GM20000 (cell line): ENCODE data around the gene IFIT1B.
A peak's percentile ranks its signal among the peaks of the same experiment; 100 is the strongest.

Experiments used
- DNase-seq: peaks from one replicate; pipeline ENCODE4 v3.0.0; 2012; ENCODE audit warnings: low spot score
- TF ChIP-seq, protein P1 (sequence below): IDR thresholded peaks from 2 replicates; pipeline ENCODE4 v1.5.1; 2012; ENCODE audit warnings: mild to moderate bottlenecking, control low read depth; ENCODE audit errors: extremely low read depth, missing control alignments

The IFIT1B gene

DNA sequence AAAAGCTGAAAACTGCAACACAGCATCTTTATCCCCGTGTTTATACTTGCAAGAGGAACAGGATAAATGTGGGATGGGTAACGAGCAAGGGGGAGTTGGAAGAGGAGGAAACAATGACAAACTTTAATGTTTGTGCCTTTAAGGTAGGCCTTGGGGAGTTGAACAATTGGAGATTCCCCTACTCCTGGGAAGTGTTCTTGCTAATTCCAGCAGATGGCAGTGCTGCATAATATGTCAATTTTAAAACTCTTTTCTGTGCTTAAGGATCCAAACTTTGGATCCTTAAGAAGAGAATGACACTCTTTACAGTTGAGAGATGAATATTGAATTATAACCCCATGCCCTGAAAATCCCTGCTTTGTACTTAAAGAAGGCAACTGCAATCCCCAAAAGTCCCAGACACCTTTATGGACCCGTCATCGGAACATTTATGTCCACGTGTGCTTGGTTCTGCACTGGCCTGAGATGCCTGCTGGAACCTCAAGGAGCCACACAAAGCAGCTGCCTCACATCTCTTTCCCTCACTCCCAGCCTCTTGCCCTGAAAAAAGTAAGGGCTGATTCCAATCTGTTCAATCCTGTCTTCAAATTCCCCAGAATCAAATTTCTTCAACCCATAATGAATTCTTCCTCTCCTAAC is 48.5 kb downstream of the IFIT1B start:
- peak; percentile 57 for DNase-seq
- TF ChIP-seq, protein P1, sequence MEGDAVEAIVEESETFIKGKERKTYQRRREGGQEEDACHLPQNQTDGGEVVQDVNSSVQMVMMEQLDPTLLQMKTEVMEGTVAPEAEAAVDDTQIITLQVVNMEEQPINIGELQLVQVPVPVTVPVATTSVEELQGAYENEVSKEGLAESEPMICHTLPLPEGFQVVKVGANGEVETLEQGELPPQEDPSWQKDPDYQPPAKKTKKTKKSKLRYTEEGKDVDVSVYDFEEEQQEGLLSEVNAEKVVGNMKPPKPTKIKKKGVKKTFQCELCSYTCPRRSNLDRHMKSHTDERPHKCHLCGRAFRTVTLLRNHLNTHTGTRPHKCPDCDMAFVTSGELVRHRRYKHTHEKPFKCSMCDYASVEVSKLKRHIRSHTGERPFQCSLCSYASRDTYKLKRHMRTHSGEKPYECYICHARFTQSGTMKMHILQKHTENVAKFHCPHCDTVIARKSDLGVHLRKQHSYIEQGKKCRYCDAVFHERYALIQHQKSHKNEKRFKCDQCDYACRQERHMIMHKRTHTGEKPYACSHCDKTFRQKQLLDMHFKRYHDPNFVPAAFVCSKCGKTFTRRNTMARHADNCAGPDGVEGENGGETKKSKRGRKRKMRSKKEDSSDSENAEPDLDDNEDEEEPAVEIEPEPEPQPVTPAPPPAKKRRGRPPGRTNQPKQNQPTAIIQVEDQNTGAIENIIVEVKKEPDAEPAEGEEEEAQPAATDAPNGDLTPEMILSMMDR, result peak; percentile 62

DNA sequence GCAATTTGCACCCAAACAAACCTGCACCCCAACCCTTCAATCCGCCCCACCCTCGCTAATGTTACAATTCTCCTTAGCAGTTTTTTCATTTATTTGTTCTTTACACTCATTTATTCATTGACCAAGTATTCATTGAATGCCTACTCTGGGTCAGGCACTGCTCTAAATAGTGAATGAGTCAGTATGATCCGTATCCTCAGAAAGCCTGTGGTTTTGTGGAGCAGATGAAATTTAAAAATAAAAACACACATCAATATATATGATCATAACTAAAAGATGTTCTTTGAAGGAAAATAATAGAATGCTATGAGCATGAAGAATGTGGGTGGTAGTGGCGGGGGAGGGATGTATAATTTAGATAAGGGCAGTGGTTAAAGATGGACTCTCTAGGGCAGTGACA is 49.8 kb downstream of the IFIT1B start:
- TF ChIP-seq, protein P1, result no peak
- no peak for DNase-seq

DNA sequence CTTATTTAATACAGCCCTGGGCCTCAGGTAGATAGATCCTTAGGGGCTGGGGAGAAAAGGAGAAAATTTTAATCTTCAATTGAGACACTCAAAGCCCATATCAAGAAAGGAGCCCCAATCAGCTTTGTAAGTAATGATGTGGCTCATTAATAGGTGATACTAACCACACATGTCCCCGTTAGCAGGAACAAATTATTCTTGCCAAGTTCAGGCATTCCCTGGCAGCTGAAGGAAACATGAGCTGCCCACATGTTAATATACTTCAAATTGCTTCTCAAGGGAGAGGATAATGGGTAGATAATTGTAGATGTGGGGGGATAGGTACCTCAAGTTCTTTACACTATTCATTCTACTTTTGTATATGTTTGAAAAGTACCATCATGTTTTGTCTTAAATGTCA is 51.0 kb downstream of the IFIT1B start:
- DNase-seq, result no peak
- TF ChIP-seq, protein P1, result no peak

DNA sequence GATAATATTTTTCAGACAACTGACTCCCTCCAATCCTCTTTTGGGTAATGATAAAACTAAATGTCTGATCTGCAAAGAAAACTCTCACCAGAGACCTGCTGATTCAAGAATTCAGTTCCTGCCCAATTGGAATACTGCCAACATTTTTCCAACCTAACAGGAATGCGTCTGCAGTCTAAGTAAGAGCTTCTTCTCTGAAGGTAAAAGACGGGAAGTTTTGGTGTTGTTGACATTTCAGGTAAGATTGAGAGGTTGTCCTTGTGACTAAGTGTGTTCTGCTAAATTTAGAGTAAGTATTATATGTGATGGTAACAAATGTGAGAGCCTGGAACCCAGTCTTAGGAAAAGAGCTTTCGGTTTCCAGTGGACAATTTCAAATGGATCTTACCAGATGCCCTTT is 54.1 kb downstream of the IFIT1B start:
- DNase-seq, result no peak
- TF ChIP-seq, protein P1, result no peak
